GM12875 (cell line): ENCODE data around the gene FLRT1.
"Not testable (repeated sequence)": the region's sequence is repeated elsewhere in the genome, so short reads cannot be mapped to it uniquely, and the experiment has no call there.

Experiments
- H3K4me3 ChIP-seq: one replicate; pipeline ENCODE4 v1.5.1; 2011; ENCODE audit warnings: low read depth, low read length, control low read depth
- TF ChIP-seq, protein P1 (sequence below): IDR thresholded peaks from 2 replicates; pipeline ENCODE4 v1.5.1; 2011; ENCODE audit warnings: low read depth, mild to moderate bottlenecking, control low read depth, inconsistent platforms, low read length, moderate library complexity, borderline replicate concordance; ENCODE audit not compliant: insufficient read depth

Gene FLRT1

GRCh38 chr11:64040684-64041322 is 5.1 kb downstream of the FLRT1 start:
- no peak overlapping the region for H3K4me3 ChIP-seq
- TF ChIP-seq, protein P1, sequence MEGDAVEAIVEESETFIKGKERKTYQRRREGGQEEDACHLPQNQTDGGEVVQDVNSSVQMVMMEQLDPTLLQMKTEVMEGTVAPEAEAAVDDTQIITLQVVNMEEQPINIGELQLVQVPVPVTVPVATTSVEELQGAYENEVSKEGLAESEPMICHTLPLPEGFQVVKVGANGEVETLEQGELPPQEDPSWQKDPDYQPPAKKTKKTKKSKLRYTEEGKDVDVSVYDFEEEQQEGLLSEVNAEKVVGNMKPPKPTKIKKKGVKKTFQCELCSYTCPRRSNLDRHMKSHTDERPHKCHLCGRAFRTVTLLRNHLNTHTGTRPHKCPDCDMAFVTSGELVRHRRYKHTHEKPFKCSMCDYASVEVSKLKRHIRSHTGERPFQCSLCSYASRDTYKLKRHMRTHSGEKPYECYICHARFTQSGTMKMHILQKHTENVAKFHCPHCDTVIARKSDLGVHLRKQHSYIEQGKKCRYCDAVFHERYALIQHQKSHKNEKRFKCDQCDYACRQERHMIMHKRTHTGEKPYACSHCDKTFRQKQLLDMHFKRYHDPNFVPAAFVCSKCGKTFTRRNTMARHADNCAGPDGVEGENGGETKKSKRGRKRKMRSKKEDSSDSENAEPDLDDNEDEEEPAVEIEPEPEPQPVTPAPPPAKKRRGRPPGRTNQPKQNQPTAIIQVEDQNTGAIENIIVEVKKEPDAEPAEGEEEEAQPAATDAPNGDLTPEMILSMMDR, result peak; percentile 48; the same call in 1 of the 2 replicates

GRCh38 chr11:64041846-64042245 is 6.1 kb downstream of the FLRT1 start:
- TF ChIP-seq, protein P1, result no peak

GRCh38 chr11:64042301-64042700 is 6.6 kb downstream of the FLRT1 start:
- no peak overlapping the region for H3K4me3 ChIP-seq
- TF ChIP-seq, protein P1, result no peak

More at GRCh38 chr11:64041846-64042245, 6.1 kb downstream of the FLRT1 start:
- no peak overlapping the region for H3K4me3 ChIP-seq

DNA sequence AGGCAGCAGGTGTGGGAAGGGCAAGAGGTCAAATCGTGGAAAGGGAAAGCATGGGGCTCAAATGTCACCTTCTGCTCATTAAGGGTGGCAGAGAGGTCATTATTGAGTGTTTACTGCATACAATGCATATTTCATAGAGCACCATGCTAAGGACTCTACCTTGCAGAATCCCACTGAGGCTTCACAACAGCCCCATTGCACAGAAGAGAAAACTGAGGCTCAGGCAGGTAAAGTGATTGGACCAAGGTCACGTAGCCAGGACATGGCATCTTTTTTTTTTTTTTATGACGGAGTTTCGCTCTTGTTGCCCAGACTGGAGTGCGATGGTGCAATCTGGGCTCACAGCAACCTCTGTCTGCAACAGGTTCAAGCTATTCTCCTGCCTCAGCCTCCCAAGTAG is 7.8 kb downstream of the FLRT1 start:
- no peak overlapping the region for H3K4me3 ChIP-seq
- TF ChIP-seq, protein P1, result no peak

DNA sequence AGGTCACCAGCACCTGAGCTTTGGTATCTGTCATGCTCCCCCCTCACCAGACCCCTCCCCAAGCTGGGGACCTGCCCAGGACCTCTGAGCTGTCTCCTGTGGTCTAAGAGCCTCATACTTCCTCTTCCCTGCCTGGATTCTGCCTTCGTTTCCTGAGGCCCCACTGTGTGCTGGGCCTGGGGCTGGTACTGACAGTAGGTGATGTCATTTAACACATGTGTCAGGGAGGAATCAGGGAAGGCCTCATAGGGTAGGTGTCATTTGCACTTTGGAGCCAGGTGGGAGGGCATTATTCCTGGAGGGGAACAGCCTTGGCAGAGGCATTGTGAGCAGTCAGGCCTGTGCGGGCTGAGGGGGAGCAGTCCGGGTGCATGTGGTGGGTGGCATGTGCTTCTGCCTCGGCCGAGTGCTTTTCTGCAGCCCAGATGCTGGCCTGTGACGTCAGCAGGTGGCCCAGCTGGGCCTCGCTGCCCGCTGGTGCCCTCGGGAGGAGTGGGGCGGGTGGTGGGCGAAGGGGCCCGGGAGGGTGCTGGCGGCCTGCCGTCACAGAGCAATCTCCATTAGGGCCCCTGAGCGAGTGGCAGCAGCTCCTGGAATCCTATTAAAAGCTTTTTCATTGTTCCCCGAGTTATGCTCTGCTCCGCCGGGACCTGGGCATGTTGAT is 9.1 kb downstream of the FLRT1 start:
- TF ChIP-seq, protein P1, result no peak
- no peak overlapping the region for H3K4me3 ChIP-seq

DNA sequence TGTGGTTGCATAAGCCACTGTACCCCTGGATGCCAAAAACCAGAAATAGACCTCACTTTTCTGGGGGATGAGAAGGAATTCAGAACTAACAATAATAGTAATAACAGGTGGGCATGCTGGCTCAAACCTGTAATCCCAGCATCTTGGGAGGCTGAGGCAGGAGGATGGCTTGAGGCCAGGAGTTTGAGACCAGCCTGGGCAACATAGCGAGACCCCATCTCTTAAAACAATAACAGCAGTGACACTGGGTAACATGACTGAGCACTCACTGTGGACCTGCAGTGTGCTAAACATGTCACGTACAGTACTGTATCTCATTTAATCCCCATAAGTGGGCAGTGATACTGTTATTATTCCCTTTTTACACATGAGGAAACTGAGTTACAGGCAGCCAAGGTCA is 10.0 kb downstream of the FLRT1 start:
- no peak overlapping the region for H3K4me3 ChIP-seq
- TF ChIP-seq, protein P1, result no peak

DNA sequence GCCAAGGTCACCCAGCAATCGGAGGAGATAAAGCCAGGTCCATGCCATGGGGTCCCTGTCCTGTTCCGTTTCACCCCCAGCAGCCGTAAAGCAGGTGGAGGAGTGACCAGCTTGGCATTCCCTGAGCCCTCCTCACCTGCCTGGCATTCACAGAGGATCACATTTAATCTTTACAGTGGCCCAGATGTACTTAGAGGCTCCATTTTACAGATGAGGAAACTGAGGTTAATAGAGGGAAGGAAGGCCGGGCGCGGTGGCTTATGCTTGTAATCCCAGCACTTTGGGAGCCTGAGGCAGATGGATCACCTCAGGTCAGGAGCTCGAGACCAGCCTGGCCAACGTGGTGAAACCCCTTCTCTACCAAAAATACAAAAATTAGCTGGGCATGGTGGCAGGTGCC is 11.6 kb downstream of the FLRT1 start:
- H3K4me3 ChIP-seq, result not testable (repeated sequence)
